AG10803 (cell line): ENCODE results near the gene GET3.
"Not testable (repeated sequence)": the region's sequence is repeated elsewhere in the genome, so short reads cannot be mapped to it uniquely, and the experiment has no call there.

ENCODE experiments used
- DNase-seq: peaks from one replicate; pipeline ENCODE4 v3.0.0; 2010; ENCODE audit warnings: low read depth
- H3K4me3 ChIP-seq: 2 replicates; pipeline ENCODE4 v1.5.1; 2011; ENCODE audit warnings: mild to moderate bottlenecking, low read length, control low read depth
- CTCF ChIP-seq: conservative IDR thresholded peaks from 2 replicates; pipeline ENCODE4 v1.5.1; 2011; ENCODE audit warnings: mild to moderate bottlenecking, low read length, control low read depth, inconsistent platforms

Gene GET3

DNA sequence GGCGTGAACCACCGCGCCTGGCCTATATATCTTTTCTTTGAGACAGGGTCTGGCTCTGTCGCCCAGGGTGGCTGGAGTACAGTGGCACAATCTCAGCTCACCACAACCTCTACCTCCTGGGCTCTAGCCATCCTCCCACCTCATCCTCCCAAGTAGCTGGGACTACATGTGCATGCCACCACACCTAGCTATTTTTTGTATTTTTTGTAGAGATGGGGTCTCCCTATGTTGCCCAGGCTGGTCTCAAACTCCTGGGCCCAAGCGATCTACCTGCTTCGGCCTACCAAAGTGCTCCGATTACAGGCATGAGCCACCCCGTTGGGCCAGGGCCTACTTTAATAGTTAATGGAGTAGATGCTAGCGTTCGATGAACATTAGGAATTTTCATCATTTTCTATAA lies 17.0 kb upstream of the GET3 start:
- no peak for DNase-seq
- peak overlapping the region; percentile 86 for H3K4me3 ChIP-seq
- TF ChIP-seq CTCF: no peak

DNA sequence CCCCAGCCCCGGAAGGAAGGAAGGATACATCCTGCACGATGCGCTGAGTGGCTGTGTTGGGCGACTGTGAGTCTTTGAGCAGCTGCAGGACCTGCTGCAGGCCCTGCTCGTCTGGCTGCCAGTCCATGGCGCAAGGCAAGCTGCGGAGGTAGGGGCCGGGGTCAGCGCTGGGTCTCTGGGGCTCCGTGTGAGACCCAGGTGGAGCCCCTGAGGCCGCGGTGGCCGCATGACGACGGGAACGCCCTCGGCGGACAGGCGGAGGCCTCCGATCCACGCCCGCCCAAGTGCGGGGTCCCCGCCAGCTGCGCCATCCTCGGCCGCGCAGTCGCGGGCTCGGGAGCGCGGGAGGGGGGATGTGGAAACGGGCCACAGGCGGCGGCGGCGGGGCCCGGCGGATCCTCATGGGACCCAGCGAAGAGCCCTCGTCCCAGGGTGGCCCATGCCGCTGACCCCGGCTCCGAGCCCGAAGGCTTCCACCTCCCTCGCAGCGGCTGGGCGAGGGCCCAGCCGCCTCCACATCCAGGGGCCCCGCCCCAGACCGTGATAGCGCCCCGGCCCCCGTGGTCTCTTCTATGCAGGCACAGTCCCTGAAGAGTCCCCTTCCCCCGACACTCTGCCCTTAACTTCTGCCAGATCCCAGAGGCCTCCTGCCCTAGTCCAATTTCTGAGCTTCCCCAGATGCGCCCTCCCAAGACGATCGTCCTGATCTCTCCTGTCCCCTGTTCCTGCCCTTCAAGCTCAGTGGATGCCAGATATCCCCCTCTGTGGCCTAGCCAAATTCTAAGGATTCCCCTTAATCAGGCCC lies 16.2 kb upstream of the GET3 start:
- peak; percentile 29 for DNase-seq
- no peak for TF ChIP-seq CTCF
- peak overlapping the region; percentile 86 for H3K4me3 ChIP-seq

DNA sequence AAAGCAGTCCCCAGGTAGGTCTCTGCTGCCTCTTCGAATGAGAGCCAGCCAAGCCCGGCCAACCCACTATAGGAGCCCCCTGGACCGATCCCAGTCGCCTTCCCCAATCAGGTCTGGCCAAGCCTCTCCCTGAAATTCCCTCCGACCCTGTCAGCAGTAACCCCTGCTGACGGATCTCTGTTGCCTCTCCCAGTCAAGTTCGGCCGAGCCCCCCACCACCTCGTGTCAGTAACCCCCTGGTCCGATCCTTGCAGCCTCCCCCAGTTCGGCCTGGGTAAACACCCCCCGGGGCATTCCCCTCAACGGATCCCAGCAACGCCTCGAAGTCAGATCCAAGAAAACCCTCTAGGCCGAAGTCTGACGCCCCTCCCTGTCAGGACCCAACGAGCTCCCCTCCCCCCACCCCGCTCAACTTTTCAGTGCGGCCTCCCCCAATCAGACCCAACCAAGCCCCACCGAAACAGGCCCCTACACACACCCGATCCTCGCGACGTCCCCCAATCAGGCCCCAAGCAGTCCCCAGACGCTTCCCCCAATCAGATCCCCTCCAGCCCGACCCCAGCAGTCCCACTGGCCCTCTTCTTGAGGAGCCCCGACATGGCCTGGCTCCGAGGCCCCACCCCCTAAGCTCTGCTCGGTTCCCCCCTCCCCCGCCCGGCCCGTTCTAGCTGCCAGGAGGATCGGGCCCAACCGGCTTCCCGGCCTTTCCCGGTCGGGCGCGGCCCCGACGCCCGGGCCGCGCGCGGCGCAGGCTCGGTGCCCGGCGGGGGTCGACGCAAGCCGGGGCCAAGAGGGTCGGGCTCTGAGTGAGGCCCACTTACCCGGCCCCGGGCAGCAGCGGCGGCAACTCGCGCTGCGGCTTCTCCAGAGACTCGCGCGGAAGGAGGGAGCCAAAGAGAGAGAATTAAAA lies 15.4 kb upstream of the GET3 start:
- H3K4me3 ChIP-seq: peak overlapping the region; percentile 86
- DNase-seq: peak; percentile 70
- no peak for TF ChIP-seq CTCF

DNA sequence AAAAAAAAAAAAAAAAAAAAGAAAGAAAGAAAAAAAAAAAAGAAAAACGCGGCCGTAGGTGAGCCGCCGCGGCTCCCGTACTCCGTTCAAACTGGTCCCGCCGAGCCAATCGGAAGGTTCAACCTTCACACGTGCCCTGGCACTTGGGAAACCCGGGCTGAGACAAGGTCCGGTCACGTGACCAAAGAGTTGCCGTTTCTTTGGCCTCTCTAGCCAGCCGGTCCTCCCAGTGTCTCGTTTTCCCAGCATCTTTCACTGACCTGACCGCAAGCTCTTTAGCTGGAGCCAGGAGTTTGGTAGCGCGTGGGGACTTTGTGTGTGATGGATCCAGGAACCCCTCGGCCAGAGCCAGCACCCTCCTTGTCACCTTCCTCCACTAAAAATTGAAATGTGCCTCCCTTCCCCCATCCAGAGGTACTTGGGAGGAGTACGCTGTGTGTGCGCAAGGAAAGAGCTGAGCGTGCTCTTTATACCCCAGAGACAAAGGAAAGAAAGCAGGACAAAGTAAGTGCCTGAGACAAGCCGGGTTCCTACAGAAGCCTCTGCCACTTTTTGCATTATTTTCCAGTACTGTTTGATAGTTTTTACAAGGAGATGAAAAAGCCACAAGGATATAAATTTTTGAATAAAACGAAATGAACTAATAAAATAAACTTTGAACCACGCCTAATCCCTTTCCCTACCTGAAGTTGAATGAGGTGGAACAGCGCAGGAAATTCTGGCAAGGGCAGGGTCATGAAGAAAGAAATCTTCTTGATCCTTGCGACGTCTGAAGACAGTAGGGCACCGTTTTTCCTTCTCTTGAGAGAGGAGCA lies 14.5 kb upstream of the GET3 start:
- peak; percentile 99 for DNase-seq
- H3K4me3 ChIP-seq: peak overlapping the region; percentile 86
- no peak for TF ChIP-seq CTCF

DNA sequence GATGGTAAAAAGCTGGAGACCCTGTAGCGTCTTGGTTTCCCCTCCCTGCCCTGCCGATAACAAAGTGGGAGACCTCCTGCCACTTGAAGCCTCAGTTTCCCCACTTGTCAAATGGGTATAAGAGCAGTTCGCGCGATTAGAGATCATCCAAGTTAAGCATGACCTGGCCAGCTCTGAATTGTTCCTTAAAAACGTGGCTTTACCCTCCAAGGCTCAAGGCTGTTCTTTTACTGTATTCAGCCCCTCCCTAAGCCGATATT lies 14.0 kb upstream of the GET3 start:
- DNase-seq: no peak
- TF ChIP-seq CTCF: no peak
- H3K4me3 ChIP-seq: peak overlapping the region; percentile 86

DNA sequence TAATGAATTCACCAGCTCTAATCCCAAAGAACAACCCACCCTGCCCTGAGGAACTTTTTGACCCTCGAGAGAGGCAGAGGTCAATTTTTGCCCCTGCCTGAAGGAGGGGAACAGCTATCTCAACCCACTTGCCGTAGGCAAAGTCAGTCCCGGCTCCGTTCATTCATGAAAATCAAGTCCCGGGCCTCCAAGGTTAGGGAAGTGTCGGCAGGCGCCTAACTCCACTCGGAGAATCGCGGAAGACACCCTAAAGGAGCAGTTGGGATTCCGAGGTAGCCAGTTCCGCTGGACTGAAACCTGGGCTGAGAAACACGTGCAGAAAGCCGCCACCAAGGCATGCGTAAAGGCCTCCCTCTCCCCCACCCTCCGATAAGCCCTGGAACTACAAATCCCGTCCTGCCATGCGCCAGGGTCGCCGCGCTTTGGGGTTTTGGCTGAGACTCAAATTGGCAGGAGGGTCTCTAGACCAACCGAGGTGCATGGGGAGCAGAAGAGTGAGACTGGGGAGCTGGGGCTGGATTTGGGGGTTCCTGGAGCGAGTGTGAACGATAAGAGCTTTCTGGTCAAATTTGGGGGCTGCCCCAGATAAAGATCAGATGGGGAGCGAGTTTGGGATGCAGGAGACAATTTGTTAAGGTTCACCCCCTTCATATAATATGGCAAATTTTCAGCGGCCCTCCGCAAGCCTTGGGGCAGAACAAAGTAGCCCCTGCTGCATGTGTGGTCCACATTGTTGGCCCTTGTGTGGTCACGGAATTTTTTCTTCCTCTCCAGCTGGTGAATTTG lies 13.5 kb upstream of the GET3 start, which contains the start of gene TNPO2:
TNPO2 (minus strand) TSS at position 292 of the 786 bp plus-strand sequence. CDS start 2,955 bp downstream, outside the sequence.
- H3K4me3 ChIP-seq: peak within 1 kb of the TSS; percentile 86
- no peak for TF ChIP-seq CTCF
- DNase-seq: peak; percentile 46

GRCh38 chr19:12725612-12726011 lies 11.7 kb upstream of the GET3 start:
- not testable (repeated sequence) for H3K4me3 ChIP-seq, DNase-seq
